ENCODE data around the gene WARS2.

Gene WARS2

DNA sequence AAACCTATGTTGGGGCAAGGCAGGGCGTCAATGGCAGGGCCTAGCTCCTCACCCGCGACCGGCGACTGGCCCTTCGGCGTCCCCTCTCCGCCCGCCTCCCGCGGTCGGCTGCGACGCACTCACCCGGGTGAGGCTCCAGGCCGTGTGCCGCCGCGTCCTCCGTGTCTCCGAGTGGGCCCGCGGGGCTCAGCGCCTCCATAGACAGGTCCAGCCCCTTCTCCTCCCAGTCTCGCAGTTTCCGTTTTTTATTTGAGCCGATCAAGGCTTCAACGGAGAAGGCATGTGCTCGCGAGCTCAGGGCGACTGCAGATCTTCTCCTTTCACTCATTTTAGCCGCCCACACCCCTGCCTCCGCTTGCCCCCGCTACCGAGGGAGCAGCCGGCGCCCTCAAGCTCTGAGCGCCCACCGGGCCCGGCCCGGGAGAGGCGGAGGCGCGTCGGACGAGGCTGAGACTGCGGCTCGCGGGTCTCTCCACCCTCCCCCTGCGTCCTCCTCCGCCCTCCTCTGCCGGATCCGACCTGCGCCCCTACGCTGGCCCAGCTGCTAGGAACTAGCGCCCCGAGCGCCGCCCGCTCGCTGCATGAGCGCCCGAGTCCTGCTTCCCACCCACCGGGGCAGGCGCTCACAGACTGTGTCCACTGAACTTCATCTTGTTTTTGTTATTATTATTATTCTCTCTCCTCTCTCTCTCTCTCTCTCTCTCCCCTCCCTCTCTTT, 152.8 kb downstream of the WARS2 start:
- TF ChIP-seq POLR2AphosphoS5 (IDR thresholded peaks at IDR 0.05; ENCODE audit: low read depth, low read length): no peak; the same call in 1 of the 2 replicates
- no peak for TF ChIP-seq TAF1 (IDR thresholded peaks at IDR 0.05; ENCODE audit: borderline replicate concordance, insufficient read depth, low read length)
- TF ChIP-seq, protein P1, sequence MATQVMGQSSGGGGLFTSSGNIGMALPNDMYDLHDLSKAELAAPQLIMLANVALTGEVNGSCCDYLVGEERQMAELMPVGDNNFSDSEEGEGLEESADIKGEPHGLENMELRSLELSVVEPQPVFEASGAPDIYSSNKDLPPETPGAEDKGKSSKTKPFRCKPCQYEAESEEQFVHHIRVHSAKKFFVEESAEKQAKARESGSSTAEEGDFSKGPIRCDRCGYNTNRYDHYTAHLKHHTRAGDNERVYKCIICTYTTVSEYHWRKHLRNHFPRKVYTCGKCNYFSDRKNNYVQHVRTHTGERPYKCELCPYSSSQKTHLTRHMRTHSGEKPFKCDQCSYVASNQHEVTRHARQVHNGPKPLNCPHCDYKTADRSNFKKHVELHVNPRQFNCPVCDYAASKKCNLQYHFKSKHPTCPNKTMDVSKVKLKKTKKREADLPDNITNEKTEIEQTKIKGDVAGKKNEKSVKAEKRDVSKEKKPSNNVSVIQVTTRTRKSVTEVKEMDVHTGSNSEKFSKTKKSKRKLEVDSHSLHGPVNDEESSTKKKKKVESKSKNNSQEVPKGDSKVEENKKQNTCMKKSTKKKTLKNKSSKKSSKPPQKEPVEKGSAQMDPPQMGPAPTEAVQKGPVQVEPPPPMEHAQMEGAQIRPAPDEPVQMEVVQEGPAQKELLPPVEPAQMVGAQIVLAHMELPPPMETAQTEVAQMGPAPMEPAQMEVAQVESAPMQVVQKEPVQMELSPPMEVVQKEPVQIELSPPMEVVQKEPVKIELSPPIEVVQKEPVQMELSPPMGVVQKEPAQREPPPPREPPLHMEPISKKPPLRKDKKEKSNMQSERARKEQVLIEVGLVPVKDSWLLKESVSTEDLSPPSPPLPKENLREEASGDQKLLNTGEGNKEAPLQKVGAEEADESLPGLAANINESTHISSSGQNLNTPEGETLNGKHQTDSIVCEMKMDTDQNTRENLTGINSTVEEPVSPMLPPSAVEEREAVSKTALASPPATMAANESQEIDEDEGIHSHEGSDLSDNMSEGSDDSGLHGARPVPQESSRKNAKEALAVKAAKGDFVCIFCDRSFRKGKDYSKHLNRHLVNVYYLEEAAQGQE (IDR thresholded peaks at IDR 0.05; ENCODE audit: insufficient read depth in 1 of 2, low read depth in 2 of 2, low read length in 2 of 2): no peak
- no peak for TF ChIP-seq FOXP2 (optimal IDR thresholded peaks at IDR 0.05; ENCODE audit: borderline replicate concordance, extremely low read depth, extremely low read length, insufficient read depth)
- TF ChIP-seq SIN3A (IDR thresholded peaks at IDR 0.05; ENCODE audit: borderline replicate concordance, insufficient read depth, low read length): no peak

DNA sequence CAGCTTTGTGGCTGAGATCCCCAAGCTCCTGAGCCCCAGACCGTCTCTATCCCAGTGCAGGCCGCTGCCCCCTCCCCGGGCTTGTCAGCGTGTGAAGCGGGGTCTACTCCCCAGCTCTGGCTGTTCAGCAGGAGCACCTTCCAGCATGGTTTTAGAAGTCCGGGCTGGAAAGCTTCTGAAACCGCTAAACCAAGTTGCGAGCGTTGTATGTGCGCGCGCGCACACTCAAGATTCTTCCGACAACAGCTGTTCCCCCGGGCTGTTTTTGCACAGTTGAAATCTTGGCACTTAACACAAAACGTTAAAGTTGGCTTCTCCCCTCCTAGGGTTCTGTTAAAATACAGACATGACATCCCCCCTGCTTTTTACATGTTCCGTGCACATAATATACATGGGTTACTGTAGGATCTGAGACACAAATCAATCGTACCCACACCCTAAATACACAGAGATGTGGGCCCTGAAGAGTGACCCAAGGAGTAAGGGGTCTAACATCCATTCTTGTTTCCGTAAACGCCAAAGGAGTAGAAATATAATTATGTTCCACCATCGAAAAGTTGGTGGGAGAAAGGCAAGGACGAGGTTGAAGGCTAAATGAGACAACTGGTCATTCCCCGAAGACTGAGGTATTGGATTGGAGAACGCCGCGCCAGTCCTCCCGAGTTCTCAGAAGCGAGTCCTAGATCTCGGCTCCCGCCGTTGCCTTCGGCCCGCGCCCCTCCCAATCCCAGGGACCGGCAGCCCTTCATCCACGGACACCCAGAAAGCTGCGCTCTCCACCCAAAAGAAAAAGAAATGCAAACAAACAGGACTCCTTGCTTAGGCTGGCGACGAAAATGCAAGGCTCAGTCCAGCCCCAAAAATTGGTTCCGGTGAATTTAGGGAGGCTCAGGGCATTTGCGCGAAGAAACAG, 153.6 kb downstream of the WARS2 start:
- TF ChIP-seq FOXP2 (optimal IDR thresholded peaks at IDR 0.05; ENCODE audit: borderline replicate concordance, extremely low read depth, extremely low read length, insufficient read depth): no peak
- no peak for TF ChIP-seq POLR2AphosphoS5 (IDR thresholded peaks at IDR 0.05; ENCODE audit: low read depth, low read length)
- TF ChIP-seq, protein P1 (IDR thresholded peaks at IDR 0.05; ENCODE audit: insufficient read depth in 1 of 2, low read depth in 2 of 2, low read length in 2 of 2): no peak
- TF ChIP-seq SIN3A (IDR thresholded peaks at IDR 0.05; ENCODE audit: borderline replicate concordance, insufficient read depth, low read length): no peak
- TF ChIP-seq TAF1 (IDR thresholded peaks at IDR 0.05; ENCODE audit: borderline replicate concordance, insufficient read depth, low read length): no peak

DNA sequence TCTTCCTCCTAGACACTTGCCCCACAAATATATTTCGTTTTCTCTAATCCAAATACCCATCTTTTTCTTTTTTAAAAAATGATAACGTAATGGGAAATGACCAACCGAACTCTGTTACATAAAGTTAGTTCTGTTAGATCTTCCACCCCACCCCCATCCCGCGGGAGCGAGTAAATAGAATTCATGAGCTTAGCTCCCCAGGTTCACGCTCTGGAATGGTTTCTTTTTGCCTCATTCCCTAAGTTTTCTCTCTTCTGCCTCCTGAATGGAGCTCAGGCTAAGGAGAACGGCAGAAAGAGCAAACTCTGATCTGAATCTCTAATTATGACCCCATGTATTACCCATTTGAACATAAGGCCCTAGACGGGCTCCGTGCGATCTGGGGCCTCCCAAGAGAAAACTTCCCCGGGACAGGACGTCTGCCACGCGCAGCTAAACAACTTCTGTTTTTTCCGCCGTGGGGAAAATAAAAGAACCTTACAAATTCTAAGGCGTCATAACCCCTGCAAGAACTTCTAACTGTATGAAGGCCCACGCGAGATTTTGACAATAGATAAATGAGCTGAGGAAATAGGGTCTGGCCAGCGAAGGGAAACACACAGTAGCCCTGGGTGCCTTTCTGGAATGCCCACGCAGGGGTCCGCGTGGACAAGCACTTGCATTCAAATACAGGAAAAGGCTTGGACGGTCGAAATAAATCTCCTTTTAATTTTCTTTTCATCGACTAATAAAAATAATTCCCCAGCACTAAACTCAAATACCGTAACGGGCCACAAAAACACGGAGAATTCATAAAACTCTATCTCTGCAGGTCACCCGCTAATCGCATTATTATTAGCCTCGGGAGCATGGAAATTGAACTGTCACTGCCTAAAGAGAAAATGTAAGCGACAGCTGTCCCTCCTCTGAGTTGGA, 154.6 kb downstream of the WARS2 start:
- no peak for TF ChIP-seq FOXP2 (optimal IDR thresholded peaks at IDR 0.05; ENCODE audit: borderline replicate concordance, extremely low read depth, extremely low read length, insufficient read depth)
- no peak for TF ChIP-seq SIN3A (IDR thresholded peaks at IDR 0.05; ENCODE audit: borderline replicate concordance, insufficient read depth, low read length)
- TF ChIP-seq TAF1 (IDR thresholded peaks at IDR 0.05; ENCODE audit: borderline replicate concordance, insufficient read depth, low read length): no peak
- TF ChIP-seq, protein P1 (IDR thresholded peaks at IDR 0.05; ENCODE audit: insufficient read depth in 1 of 2, low read depth in 2 of 2, low read length in 2 of 2): no peak
- TF ChIP-seq POLR2AphosphoS5 (IDR thresholded peaks at IDR 0.05; ENCODE audit: low read depth, low read length): no peak

DNA sequence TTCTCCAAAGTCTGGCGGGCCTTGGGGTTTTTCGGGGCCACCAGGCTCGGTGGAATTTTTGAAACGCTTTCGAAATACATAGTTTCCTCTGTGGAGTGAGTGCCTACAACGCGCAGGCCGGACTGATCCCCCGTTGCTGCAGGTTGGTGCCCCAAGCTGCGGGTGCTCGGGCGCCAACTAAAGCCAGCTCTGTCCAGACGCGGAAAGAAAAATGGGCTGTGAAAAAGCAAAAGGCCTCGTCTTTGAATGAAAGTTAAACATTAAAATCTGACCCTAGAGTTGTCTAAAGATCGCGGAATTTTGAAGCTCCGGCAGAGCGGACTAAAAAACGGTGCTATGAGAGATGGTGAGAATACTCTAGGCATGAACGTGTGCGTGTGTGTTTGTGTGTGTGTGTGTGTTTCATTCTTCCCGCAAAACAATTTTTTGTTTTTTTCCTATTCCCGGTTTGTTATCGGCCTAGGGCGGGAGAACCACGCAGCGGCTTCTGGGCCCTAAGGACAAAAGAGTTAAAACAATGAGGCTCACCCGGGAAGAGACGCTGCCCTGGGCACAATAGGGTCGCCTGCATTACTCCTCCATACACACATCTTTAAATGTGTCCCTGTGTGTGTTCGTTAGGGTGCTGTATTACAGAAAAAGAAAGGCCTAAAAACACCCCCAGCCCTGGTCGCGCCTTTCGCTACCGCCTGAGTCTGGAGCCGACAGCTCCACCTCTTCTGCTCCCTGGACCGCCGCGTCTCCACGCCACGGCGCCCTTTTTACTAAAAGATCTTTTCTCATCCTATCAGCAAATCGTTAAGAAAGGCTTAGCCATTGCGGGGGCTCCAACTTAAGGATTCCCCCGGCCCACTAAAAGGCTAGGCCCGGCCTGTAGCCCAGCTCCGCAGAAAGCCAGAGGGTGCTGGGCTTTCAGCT, 155.5 kb downstream of the WARS2 start:
- TF ChIP-seq TAF1 (IDR thresholded peaks at IDR 0.05; ENCODE audit: borderline replicate concordance, insufficient read depth, low read length) (no peak), POLR2AphosphoS5 (IDR thresholded peaks at IDR 0.05; ENCODE audit: low read depth, low read length) (no peak), FOXP2 (optimal IDR thresholded peaks at IDR 0.05; ENCODE audit: borderline replicate concordance, extremely low read depth, extremely low read length, insufficient read depth) (no peak), SIN3A (IDR thresholded peaks at IDR 0.05; ENCODE audit: borderline replicate concordance, insufficient read depth, low read length) (no peak)
- TF ChIP-seq, protein P1 (IDR thresholded peaks at IDR 0.05; ENCODE audit: insufficient read depth in 1 of 2, low read depth in 2 of 2, low read length in 2 of 2): no peak
